ENCODE measurements around the gene FGFBP3. TPM values are rescaled to one million over a fixed set of nuclear protein-coding genes. Genes with fewer than 3 reads are reported as not detected.

FGFBP3 gene
- total RNA-seq: 0.27 TPM
- long read RNA-seq, partial matches to known transcripts: 0 of 1 reads
- long read RNA-seq, other reads (novel, unspliced or antisense): 1 of 1 reads

- intact Hi-C loops (cut with micrococcal nuclease): no loop called here
- ATAC-seq: peak; percentile 58
- no peak for DNase-seq
Observed at GRCh38 chr10:91909117-91909677, at the start of gene FGFBP3. FGFBP3 (minus strand) TSS chr10:91909486; CDS start chr10:91908969, 517 bp downstream.

GRCh38 chr10:91957091-91957490 is 47.8 kb upstream of the FGFBP3 start:
- intact Hi-C loops (cut with micrococcal nuclease): no loop called here
- DNase-seq (no peak), ATAC-seq (no peak)

GRCh38 chr10:91955114-91955513 is 45.8 kb upstream of the FGFBP3 start:
- no peak for ATAC-seq
- DNase-seq: no peak
- intact Hi-C loops (cut with micrococcal nuclease): no loop called here

GRCh38 chr10:91953600-91954160 is 44.4 kb upstream of the FGFBP3 start:
- intact Hi-C loops (cut with micrococcal nuclease): no loop called here
- no peak for ATAC-seq

GRCh38 chr10:91944880-91945630 is 35.8 kb upstream of the FGFBP3 start:
- DNase-seq (no peak), ATAC-seq (no peak)
- intact Hi-C loops (cut with micrococcal nuclease): no loop called here

More at GRCh38 chr10:91953600-91954160, 44.4 kb upstream of the FGFBP3 start:
- DNase-seq: no peak

GRCh38 chr10:91941426-91941825 is 32.1 kb upstream of the FGFBP3 start:
- ATAC-seq (no peak), DNase-seq (no peak)
- intact Hi-C loops (cut with micrococcal nuclease): no loop called here

- DNase-seq (no peak), ATAC-seq (no peak)
- intact Hi-C loops (cut with micrococcal nuclease): no loop called here
Observed at GRCh38 chr10:91939653-91940052, 30.4 kb upstream of the FGFBP3 start.

- ATAC-seq: no peak
- intact Hi-C loops (cut with micrococcal nuclease): no loop called here
- DNase-seq: no peak
Observed at GRCh38 chr10:91935886-91936285, 26.6 kb upstream of the FGFBP3 start.

- ATAC-seq (no peak), DNase-seq (no peak)
- intact Hi-C loops (cut with micrococcal nuclease): no loop called here
Observed at GRCh38 chr10:91932737-91933136, 23.5 kb upstream of the FGFBP3 start.

- DNase-seq (no peak), ATAC-seq (no peak)
Observed at GRCh38 chr10:91931526-91932190, 22.4 kb upstream of the FGFBP3 start.

GRCh38 chr10:91930939-91931338 is 21.7 kb upstream of the FGFBP3 start:
- intact Hi-C loops (cut with micrococcal nuclease): no loop called here
- ATAC-seq: no peak
- DNase-seq: no peak

More at GRCh38 chr10:91931526-91932190, 22.4 kb upstream of the FGFBP3 start:
- intact Hi-C loops (cut with micrococcal nuclease): no loop called here

- ATAC-seq (no peak), DNase-seq (no peak)
- intact Hi-C loops (cut with micrococcal nuclease): no loop called here
Observed at GRCh38 chr10:91925022-91925320, 15.7 kb upstream of the FGFBP3 start.

GRCh38 chr10:91924212-91925021 is 15.1 kb upstream of the FGFBP3 start:
- peak; percentile 3 for ATAC-seq
- no peak for DNase-seq
- intact Hi-C loops (cut with micrococcal nuclease): no loop called here

GRCh38 chr10:91923371-91924211 is 14.3 kb upstream of the FGFBP3 start, which contains the start of gene BTAF1:
BTAF1 (plus strand) TSS chr10:91923770; CDS start chr10:91924077, 307 bp downstream.
- DNase-seq: peak; percentile 98
- intact Hi-C loops (cut with micrococcal nuclease): no loop called here
- peak; percentile 100 for ATAC-seq

GRCh38 chr10:91919651-91920050 is 10.4 kb upstream of the FGFBP3 start:
- DNase-seq (no peak), ATAC-seq (no peak)
- intact Hi-C loops (cut with micrococcal nuclease): loop anchor here (10.0 kb wide), 1 partner anchor 165 kb away; no protein-coding TSS in a partner anchor

- intact Hi-C loops (cut with micrococcal nuclease): loop anchor here (10.0 kb wide), 1 partner anchor 156 kb away; no protein-coding TSS in a partner anchor
- DNase-seq: no peak
- ATAC-seq: no peak
Observed at GRCh38 chr10:91910467-91910866, 1.2 kb upstream of the FGFBP3 start.

- intact Hi-C loops (cut with micrococcal nuclease): no loop called here
- DNase-seq (peak; percentile 83), ATAC-seq (peak; percentile 97)
Observed at GRCh38 chr10:91908337-91909116, 759 bp downstream of the FGFBP3 start.

Measured in left ventricle myocardium superior (tissue), 1 donor.